OCI-LY3 (cell line): ENCODE data around the gene INTS4.
"Not testable (repeated sequence)": the region's sequence is repeated elsewhere in the genome, so short reads cannot be mapped to it uniquely, and the experiment has no call there.

Source experiments
- CTCF ChIP-seq: fragments of 200-600, 300-600 bp; sonication (generic); IDR thresholded peaks from 2 replicates; pipeline ENCODE4 v1.5.1; 2014; ENCODE audit warnings: antibody characterized with exemption, low read length, low read depth
- EZH2phosphoT487 ChIP-seq: fragments of 200-600 bp; shearing (Covaris generic); IDR thresholded peaks from 2 replicates; pipeline ENCODE4 v1.6.1; 2018; ENCODE audit warnings: antibody characterized with exemption, mixed run types, low read depth

GRCh38 chr11:77857906-77858457, 136.5 kb downstream of the INTS4 start:
- not testable (repeated sequence) for TF ChIP-seq CTCF, EZH2phosphoT487
